Raji (cell line): Measurements from ENCODE around the gene DNAH10.

Experiments used
- POLR2A ChIP-seq: IDR thresholded peaks from 2 replicates; pipeline ENCODE4 v1.6.1; 2011; ENCODE audit warnings: low read depth, low read length, control low read depth; ENCODE audit not compliant: insufficient read depth

Gene DNAH10

DNA sequence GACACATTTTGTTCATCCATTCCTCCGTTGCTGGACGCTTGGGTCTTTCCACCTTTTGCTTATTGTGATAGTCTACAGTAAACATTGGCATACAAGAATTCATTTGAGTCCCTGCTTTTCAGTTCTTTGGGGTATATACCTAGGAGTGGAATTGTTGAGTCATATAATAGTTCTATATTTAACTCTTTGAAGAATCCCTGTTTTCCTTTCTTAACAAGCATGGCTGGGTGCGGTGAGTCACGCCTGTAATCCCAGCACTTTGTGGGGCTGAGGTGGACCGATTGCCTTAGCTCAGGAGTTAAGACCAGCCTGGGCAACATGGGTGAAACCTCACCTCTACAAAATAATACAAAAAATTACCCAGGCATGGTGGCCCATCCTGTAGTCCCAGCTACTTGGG, 135.1 kb downstream of the DNAH10 start:
- no peak for TF ChIP-seq POLR2A

- no peak for TF ChIP-seq POLR2A
These were observed 136.6 kb downstream of the DNAH10 start for GRCh38 chr12:123898673-123899072.

DNA sequence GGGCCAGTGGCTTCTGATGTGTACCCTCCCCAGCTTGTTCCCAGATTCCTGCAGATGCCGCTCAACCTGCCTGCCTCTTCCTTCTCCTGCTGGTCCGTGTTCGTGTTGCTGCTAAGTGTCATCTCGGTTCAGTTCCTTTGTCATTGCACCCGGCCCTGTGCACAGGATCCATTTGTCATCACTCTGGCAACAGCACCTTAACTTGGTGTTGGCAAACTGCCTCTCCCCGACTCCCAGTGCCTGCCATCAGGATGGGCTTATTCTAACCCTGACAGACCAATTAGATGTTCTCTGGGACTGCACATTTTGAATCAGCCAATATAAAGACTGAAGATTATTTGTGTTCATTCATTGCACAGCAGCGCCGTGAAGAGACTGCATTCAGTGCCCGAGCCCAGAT, 137.3 kb downstream of the DNAH10 start:
- no peak for TF ChIP-seq POLR2A

DNA sequence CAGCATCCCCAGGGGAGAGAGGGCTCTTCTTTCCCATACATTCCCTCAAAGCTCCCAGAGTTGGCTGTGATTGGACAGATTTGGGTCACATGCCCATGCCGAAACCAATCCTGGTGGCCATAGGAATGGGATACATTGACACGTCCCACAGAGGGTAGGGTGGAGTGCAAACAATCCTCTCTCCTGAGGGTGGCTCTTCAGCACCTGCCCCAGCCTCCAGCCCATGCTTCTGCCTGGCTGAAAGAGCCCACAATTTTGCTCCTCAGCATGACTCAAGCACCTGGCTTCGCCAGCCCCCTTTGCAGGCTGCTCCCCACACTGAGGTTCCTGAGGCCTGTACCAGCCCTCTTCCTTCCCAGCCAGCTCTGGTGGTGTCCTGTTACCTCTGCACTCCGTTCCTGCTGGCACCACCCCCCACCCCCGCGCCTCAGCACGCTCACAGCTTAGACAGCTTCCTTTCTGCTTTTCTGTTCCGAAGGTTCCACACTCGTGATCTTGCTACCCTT, 138.8 kb downstream of the DNAH10 start:
- no peak for TF ChIP-seq POLR2A

GRCh38 chr12:123902821-123903220, 140.7 kb downstream of the DNAH10 start:
- no peak for TF ChIP-seq POLR2A

DNA sequence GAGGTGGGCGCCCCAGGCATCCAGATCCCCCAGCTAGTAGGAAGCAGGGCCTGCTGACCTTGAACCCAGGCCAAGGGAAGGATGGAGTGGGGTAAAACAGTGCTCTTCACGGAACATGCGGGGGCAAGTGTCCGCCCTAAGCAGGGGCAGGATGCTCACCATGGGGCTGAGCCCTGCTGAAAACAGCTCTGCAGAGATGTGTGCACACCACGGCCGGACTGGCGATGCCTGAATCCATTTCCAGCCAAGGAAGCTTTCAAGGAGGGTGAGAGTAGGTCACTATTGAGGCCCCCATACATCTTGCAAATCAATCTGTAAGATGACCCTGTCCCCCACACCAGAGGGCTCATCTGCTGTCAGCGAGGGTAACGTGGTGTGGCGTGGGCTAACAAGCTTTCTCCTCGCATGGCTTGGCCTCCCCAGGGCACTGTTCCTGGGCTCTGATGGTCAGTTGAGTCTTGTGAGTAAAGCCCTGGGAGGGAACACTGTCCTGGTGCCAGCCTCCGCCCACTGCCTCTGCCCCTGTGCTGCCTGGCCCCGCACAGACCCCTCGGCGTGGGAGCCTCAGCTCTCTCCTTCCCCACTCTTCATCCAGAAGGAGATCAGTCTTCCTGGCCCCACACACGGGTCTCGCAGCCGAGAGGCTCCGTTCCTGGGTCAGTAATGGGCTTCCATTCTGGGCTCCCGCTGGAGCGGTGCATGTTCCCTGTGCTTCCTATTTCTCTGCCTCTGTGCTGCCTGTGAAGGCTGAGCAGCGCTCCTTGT, 141.4 kb downstream of the DNAH10 start:
- no peak for TF ChIP-seq POLR2A

- TF ChIP-seq POLR2A = no peak
These were observed 143.3 kb downstream of the DNAH10 start for GRCh38 chr12:123905319-123905925.

DNA sequence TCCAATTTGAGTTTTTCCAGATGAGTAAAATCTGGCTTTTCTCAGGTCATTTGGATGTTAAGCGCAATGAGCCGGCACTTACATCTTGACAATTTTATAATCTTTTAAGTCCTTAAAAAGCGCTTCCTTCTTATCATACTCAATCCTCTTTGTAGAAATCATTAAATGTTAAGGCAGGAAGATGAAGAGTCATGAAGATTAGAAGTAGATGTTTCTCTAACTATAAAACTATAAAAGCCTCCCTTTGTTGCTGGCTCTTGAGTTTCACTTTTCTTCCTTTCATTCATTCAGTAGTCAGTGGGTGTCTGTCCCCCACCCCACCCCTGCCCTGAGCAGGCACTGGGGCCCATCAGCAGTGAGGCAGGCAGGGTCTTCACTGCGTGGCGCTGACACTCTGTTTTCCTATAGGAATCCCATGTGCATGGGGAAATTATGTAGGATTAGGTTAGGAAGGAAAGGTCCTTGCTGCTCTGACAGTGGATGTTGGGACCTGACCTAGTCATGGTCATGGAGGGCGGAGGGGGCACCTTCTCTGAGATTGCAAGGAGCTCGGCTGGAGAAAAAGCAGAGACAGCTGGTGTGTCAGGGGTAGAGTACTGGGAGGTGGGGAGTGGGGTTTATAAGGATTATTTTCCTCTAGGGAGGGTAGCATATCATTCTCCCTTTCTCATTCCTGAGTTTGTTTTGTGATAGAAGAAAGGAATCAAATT, 144.8 kb downstream of the DNAH10 start:
- no peak for TF ChIP-seq POLR2A

- TF ChIP-seq POLR2A = no peak
These were observed 145.8 kb downstream of the DNAH10 start for GRCh38 chr12:123907726-123908476.

- no peak for TF ChIP-seq POLR2A
These were observed 147.0 kb downstream of the DNAH10 start for GRCh38 chr12:123908884-123909725.

DNA sequence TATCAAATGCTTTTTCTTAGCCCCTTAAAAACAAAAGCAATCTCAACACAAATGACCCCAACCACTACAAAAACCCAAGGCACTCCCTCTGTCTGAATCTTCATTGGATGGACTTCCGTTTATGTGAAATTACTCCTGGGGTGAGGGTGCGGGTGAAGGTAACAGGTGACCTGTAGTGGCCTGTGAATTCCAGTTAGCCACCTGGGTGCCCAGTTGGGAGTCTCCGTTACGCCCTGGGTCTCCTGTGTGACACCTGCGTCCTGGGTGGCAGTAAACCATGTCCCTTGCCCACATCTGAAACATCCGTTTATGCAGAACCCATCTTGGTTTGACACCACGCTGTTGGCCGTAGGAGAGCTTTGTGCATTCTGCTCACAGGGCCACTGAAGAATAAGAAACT, 148.0 kb downstream of the DNAH10 start:
- TF ChIP-seq POLR2A = no peak

DNA sequence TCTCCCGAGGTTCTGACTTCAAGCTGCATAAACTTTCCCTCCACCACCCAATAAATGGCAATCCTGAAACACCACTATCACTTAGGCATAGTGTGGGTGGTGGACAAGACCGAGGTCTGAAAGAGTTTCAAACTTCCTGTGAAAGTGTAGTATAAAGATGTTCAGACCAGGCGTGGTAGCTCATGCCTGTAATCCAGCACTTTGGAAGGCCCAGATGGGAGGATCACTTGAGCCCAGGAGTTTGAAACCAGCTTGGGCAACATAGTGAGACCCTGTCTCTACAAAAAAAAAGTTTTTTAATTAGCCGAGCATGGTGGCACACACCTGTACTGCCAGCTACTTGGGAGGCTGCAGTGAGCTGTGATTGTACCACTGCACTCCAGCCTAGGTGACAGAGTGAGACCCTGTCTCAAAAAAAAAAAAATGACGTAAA, 148.7 kb downstream of the DNAH10 start:
- no peak for TF ChIP-seq POLR2A

- TF ChIP-seq POLR2A = no peak
These were observed 150.6 kb downstream of the DNAH10 start for GRCh38 chr12:123912415-123913380.

GRCh38 chr12:123914726-123915333, 152.7 kb downstream of the DNAH10 start:
- no peak for TF ChIP-seq POLR2A
